Subcutaneous preadipocyte (primary cell): ENCODE results near the gene ZP3. TPM values are rescaled to one million over a fixed set of nuclear protein-coding genes. Genes with fewer than 3 reads are reported as not detected.

ENCODE experiments used
- total RNA-seq: library from RNA; depleted of rRNA; stranded (reverse); fragments of >200 nt; gene quantifications from 2 replicates; pipeline ENCODE4 v1.2.3, GENCODE V29; 2012

The ZP3 gene
- 1.4 and 1.8 TPM in 2 replicates for total RNA-seq

GRCh38 chr7:76424413-76425111 lies at the start of gene ZP3:
Gene ZP3 (plus strand): TSS chr7:76424950. CDS start chr7:76424965, 15 bp downstream.

DNA sequence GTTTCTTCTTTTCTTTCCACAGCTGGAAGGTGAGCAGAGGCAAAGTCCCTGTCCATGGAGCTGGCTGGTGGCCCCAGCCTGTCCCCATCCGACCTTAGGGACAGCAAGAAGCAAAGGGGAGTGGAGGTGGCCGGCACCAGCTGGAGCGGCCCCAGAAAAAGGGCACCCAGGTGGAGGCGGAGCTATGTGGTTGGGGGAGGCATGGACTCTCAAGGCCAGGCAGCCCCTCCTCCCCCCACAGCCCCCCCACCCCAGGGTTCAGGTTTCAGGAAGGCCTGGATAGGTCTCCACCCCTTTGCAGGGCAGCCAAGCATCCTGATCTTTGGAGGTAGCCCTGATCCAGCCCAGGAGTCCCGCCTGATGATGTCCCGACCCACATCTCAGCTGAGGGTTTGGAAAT lies 15.2 kb upstream of the ZP3 start, which contains the start of gene SSC4D:
Gene SSC4D, minus strand, starts transcription at position 161 of the 400 bp plus-strand sequence. CDS start 5,258 bp downstream, outside the sequence.

DNA sequence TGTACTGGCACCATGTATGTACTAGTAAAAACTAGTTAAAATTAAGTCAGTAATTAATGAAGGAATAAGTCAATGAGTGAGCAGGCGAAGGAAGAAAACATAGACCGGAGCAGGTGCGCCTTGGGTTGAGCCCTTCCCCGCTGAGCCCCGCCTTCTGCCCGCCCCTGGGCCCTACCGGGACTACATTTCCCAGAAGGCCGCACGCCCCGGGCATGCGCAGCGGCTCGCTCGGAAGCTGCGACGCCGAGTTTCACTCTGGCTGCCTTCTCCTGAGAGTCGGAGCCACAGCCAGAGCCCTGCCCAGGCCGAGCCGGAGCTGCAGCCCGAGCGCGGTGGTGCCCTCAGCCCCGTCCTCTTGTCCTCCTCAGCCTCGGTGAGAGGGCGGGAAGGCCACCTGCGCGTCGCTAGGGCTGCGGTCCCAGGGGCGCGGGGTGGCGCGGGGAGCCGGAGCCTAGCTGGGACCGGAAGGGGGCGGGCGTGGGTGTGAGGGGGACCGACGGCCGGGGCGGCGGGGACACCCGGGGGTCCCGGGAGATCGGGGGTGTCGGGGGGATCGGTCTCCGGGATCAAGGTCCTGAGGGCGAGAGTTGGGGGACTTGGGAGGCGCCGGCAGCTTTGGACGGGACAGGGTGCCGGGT lies 36.8 kb downstream of the ZP3 start, which contains the start of gene DTX2:
Gene DTX2, plus strand, starts transcription at position 246 of the 638 bp plus-strand sequence. CDS start 18,801 bp downstream, outside the sequence.

Other genes starting within 250 kb of the ZP3 start
- gene SRRM3, start 223.1 kb upstream of the ZP3 start, total RNA-seq: 0.98 and 1.1 TPM in 2 replicates
- gene HSPB1, start 122.3 kb upstream of the ZP3 start, total RNA-seq: 51.2 and 75.3 TPM in 2 replicates
- 78.6 and 108 TPM in 2 replicates for gene YWHAG, start 66.0 kb upstream of the ZP3 start, total RNA-seq
- 0.39 and 1.1 TPM in 2 replicates for gene SSC4D, start 15.3 kb upstream of the ZP3 start, total RNA-seq
- gene DTX2, start 36.8 kb downstream of the ZP3 start, total RNA-seq: 9.6 and 11.1 TPM in 2 replicates
- 0.39 TPM in 1 of 2 replicates, not detected in the other for gene UPK3B, start 85.6 kb downstream of the ZP3 start, total RNA-seq
- under 0.01 TPM in 1 of 2 replicates, not detected in the other for gene SPDYE16, start 118.3 kb downstream of the ZP3 start, total RNA-seq
- 6.1 and 7.0 TPM in 2 replicates for gene POMZP3, start 202.3 kb downstream of the ZP3 start, total RNA-seq